ENCODE results near the gene HS6ST3. TPM values are rescaled to one million over a fixed set of nuclear protein-coding genes. Genes with fewer than 3 reads are reported as not detected.

Gene HS6ST3
- total RNA-seq, 1 donor from 2014 or later = under 0.01 TPM

DNA sequence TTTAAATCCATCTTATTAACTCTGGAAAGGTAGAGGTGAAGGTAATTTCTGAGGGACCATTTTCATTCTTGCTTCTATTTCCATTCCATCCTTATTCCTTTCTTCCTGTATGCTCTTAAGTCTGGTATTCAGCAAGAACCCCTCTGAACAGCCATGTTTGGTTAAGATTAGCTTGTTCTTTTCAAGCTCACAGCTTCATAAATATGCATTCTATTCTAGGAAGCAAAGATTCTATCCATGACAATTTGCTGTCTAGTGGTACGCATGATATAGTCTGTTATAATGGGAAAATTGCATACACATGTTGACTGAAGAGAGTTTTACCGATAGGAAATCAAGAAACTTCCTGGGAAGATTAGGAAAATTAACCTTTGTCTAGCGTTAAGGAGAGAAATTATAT is 218.7 kb downstream of the HS6ST3 start:
- TF ChIP-seq, protein P1, sequence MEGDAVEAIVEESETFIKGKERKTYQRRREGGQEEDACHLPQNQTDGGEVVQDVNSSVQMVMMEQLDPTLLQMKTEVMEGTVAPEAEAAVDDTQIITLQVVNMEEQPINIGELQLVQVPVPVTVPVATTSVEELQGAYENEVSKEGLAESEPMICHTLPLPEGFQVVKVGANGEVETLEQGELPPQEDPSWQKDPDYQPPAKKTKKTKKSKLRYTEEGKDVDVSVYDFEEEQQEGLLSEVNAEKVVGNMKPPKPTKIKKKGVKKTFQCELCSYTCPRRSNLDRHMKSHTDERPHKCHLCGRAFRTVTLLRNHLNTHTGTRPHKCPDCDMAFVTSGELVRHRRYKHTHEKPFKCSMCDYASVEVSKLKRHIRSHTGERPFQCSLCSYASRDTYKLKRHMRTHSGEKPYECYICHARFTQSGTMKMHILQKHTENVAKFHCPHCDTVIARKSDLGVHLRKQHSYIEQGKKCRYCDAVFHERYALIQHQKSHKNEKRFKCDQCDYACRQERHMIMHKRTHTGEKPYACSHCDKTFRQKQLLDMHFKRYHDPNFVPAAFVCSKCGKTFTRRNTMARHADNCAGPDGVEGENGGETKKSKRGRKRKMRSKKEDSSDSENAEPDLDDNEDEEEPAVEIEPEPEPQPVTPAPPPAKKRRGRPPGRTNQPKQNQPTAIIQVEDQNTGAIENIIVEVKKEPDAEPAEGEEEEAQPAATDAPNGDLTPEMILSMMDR (IDR thresholded peaks at IDR 0.05; ENCODE audit: insufficient read depth, low read length, severe bottlenecking) = no peak
- H3K4me3 ChIP-seq (ENCODE audit: low read depth, low read length) = no peak overlapping the region
- no peak for DNase-seq (ENCODE audit: low read depth)
- H3K27me3 ChIP-seq (ENCODE audit: control insufficient read depth, insufficient read depth, low read length) = no peaks in the 10 kb centered on the region
- no peak for FAIRE-seq
- no peaks in the 10 kb centered on the region for H3K36me3 ChIP-seq (ENCODE audit: control insufficient read depth, insufficient read depth, low read length)

DNA sequence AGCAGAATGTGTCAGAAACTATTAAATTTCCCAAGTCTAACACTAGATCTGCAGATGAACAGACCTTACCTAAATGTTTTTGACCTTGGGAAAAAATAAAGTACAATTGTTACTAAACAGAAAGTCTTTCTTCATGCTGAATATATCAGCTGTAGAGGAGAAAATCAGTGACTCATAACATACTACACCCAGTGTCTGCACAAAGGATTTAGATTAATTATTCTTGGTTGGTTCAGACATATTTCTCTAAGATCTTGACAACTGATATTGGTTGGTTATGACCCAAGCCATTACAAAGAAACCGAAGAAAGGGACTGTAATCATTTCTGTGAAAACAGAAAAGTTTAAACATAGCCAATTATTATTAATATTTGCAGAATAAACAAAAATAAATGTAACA is 225.1 kb downstream of the HS6ST3 start:
- FAIRE-seq (no peak), DNase-seq (ENCODE audit: low read depth) (no peak)
- H3K36me3 ChIP-seq (ENCODE audit: control insufficient read depth, insufficient read depth, low read length) = no peaks in the 10 kb centered on the region
- no peaks in the 10 kb centered on the region for H3K27me3 ChIP-seq (ENCODE audit: control insufficient read depth, insufficient read depth, low read length)
- H3K4me3 ChIP-seq (ENCODE audit: low read depth, low read length) = no peak overlapping the region
- TF ChIP-seq, protein P1 (IDR thresholded peaks at IDR 0.05; ENCODE audit: insufficient read depth, low read length, severe bottlenecking) = no peak

DNA sequence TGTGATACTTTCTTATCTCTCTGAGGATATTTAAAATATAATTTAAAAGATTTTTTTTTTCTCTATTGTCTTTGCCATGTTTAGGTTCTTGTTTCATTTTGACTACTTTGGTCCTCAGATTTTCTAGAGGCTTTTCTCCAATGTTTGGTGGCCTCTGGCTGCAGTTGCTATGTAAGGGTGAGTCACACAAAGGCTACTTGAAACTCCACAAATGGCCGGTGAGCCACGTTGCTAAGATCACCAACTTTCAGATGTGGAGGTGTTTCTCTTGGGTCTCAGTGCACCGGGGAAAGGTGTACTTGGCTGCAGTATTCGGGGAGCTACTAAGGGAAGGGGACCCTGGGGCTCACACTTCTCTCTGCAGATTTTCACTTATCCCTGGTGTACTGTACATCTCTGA is 248.1 kb downstream of the HS6ST3 start:
- Histone ChIP-seq H3K4me3 (ENCODE audit: low read depth, low read length) (no peak overlapping the region), H3K36me3 (ENCODE audit: control insufficient read depth, insufficient read depth, low read length) (no peaks in the 10 kb centered on the region), H3K27me3 (ENCODE audit: control insufficient read depth, insufficient read depth, low read length) (no peaks in the 10 kb centered on the region)
- FAIRE-seq (no peak), DNase-seq (ENCODE audit: low read depth) (no peak)
- TF ChIP-seq, protein P1 (IDR thresholded peaks at IDR 0.05; ENCODE audit: insufficient read depth, low read length, severe bottlenecking) = no peak

DNA sequence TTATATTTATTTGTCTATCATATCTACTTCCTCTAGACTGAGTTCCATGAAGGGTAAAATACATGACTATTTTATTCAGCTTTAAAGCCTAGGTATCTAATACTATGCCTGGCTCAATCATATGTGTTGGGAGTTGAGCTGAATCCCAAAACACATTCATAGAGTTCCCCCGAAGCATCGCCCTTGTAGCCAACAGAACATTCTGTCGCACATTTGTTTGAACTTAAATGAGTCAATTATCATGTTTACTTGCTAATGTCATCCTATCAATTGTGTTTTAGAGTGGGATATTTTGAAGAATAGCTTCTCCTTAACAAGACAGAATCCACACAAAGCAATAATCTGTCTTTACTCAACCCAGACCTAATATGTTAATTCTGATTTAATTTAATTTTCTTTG is 252.4 kb downstream of the HS6ST3 start:
- Histone ChIP-seq H3K4me3 (ENCODE audit: low read depth, low read length) (no peak overlapping the region), H3K36me3 (ENCODE audit: control insufficient read depth, insufficient read depth, low read length) (no peaks in the 10 kb centered on the region), H3K27me3 (ENCODE audit: control insufficient read depth, insufficient read depth, low read length) (no peaks in the 10 kb centered on the region)
- TF ChIP-seq, protein P1 (IDR thresholded peaks at IDR 0.05; ENCODE audit: insufficient read depth, low read length, severe bottlenecking) = no peak
- DNase-seq (ENCODE audit: low read depth) (no peak), FAIRE-seq (no peak)

DNA sequence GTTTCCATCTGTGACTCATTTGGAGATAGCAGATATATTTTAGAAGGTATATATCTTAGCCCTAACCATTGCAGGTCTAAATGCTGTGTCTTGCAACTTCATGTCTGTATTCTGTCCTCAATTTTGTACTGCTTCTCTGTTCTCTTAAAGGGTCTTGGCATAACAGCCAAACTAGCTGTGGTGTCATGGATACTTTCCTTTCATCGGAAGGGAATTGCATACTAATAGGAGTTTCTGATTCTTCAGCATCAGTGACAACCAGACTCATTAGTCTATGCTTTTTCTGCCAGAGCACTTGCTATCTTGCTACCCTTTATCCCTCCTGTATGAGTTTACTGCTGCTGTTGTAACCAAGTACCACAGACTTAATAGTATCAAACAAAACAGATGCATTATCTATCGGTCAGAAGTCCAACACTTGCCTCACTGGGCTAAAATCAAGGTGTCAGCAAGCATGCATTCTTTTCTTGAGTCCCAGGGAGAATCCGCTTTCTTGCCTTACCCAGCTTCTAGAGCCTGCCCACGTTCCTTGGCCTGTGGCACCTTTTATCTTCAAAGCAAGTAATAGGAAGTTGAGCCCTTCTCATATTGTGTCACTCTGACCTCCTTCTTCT is 253.1 kb downstream of the HS6ST3 start:
- no peak for FAIRE-seq
- Histone ChIP-seq H3K36me3 (ENCODE audit: control insufficient read depth, insufficient read depth, low read length) (no peaks in the 10 kb centered on the region), H3K4me3 (ENCODE audit: low read depth, low read length) (no peak overlapping the region), H3K27me3 (ENCODE audit: control insufficient read depth, insufficient read depth, low read length) (no peaks in the 10 kb centered on the region)
- DNase-seq (ENCODE audit: low read depth) = no peak
- TF ChIP-seq, protein P1 (IDR thresholded peaks at IDR 0.05; ENCODE audit: insufficient read depth, low read length, severe bottlenecking) = no peak

DNA sequence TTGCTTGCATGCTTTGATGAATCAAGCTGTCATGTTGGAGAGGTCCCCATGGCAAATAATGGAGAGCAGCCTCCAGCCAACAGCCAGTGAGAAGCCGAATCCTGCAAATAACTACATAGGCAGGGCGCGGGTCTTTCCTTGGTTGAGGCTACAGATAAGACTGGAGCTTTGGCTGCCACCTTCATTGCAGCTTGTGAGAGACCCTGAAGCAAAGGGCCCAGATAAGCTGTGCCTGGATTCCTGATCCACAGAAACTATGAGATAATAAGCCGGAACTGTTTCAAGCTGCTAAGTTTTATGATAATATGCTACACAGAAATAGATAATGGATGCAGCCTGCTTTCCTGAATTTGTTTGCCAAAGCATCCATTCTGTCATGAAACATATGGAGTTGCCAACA is 257.0 kb downstream of the HS6ST3 start:
- no peak for DNase-seq (ENCODE audit: low read depth)
- TF ChIP-seq, protein P1 (IDR thresholded peaks at IDR 0.05; ENCODE audit: insufficient read depth, low read length, severe bottlenecking) = no peak
- FAIRE-seq = no peak
- Histone ChIP-seq H3K27me3 (ENCODE audit: control insufficient read depth, insufficient read depth, low read length) (no peaks in the 10 kb centered on the region), H3K4me3 (ENCODE audit: low read depth, low read length) (no peak overlapping the region), H3K36me3 (ENCODE audit: control insufficient read depth, insufficient read depth, low read length) (no peaks in the 10 kb centered on the region)

All from bronchial epithelial cell (primary cell).